NCI-H2196 treated with DMSO at 0.1 percent for 48 hours (cell line): ENCODE data around the gene PBX3.
A peak's percentile ranks its signal among the peaks of the same experiment; 100 is the strongest.

Experiments used
- DNase-seq: peaks from one replicate; lab custom pipeline; 2025; ENCODE audit not compliant: unreplicated experiment; lab: John Stamatoyannopoulos, UW

Gene PBX3

GRCh38 chr9:125932012-125932411, 184.8 kb downstream of the PBX3 start:
- peak; percentile 37 for DNase-seq

DNA sequence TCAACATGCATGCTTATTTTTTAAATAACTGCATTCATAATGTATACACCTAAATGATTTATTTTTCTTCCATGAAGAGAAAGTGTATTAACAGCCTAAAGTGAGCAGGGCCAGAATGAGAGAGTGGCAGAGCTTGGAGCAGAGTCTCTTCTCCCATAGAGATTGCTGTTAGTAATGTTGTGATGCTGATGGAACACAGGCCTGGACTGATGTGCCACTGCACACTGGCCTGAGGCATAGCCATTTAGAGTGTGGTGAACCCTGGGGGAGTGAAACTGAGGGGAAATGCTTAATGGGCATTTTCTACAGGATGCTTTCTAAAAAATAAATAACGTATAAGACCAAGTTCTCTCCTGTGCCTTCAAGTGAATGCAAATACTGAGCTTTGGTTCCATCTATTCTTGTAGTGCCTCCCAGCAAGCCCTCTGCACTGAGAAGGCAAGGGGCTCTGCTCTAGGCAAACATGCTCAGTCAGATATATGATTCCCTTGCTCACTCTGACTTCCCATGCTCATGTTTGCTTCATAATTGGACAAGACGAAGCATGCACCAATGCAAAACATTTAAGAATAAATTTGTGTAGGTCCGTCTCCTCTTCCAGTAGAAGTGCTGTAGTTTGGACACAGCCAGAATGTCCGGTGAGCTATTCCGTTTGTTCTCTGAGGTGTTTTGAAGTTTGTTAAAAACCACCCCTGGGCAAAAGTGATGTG, 185.7 kb downstream of the PBX3 start:
- no peak for DNase-seq

- no peak for DNase-seq
Measured at GRCh38 chr9:125942125-125942524, 195.0 kb downstream of the PBX3 start.

DNA sequence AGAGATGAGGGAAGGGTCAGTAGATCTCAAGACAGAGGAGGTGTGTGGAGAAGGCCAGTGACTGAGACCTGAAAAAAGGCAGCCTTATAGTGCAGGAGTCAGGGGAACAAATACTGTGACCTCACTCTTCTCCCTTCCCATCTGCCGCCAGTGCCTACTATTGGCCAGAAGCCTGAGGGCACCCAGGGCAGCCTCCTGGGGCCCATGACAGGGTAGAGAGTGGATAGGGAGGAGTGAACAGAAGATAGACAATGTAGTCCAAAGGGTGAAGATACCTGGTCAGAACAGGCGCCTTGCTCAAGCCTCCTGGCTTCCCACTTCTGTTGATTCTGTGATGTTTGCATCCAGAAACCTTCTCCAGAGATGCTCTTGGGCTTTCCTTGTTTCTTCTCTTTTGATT, 196.7 kb downstream of the PBX3 start:
- no peak for DNase-seq

GRCh38 chr9:125946397-125946796, 199.2 kb downstream of the PBX3 start:
- no peak for DNase-seq

DNA sequence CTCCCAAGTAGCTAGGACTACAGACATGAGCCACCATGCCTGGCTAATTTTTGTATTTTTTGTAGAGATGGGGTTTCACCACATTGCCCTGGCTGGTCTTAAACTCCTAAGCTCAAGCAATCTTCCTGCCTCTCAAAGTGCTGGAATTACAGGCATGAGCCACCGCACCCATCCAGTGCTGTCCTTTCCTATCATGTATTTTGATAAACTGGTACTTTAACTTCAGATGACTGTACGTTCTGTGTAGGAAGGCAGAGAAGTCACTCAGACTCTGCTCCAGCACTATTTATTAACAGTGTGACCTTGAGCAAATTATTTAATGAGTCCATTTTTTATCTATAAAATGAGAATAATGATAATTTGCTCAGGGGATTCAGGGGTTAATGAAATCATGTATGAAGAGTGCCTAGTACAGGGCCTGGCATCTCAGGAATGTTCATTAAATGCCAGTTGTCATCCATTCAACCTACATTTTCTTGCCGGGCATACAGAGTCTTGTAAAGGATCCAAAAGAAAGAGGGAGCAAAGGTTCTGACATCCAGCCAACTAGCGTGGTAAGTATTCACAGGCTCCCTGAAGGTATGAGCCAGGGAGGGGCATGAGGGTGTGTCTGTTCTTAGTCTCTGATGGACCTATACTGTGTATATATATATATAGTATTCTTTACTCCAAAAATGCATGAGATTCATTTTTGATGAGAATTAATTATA, 201.9 kb downstream of the PBX3 start:
- no peak for DNase-seq

GRCh38 chr9:125949703-125950460, 202.7 kb downstream of the PBX3 start:
- no peak for DNase-seq

DNA sequence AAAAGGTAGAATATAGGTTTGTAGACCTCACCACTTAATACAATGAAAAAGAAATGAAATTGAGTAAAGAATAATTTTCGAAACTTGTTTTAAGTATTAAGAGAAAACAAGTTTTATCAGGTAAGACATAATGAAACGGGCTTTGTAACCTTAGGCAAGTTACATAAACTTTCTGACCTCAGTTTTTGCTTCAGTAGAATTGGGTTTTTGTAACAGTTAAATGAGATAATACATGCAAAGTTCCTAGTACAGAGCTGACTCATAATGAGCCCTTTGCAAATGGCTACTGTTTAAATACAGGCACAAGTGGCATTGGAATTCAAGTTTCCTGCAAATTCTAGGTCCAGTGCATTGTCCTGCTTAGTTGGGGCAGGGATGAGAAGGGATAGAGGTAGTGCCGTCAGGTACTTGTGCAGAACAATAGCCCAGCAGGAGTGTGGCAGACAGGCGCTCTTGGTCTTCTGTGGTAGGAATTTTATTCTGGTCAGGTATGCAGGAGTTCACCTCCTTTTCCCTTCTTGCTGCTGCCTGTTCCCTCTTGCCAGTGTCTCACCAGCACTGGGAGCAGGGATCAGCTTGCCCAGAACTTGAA, 203.8 kb downstream of the PBX3 start:
- no peak for DNase-seq

GRCh38 chr9:125953314-125954019, 206.3 kb downstream of the PBX3 start:
- no peak for DNase-seq

DNA sequence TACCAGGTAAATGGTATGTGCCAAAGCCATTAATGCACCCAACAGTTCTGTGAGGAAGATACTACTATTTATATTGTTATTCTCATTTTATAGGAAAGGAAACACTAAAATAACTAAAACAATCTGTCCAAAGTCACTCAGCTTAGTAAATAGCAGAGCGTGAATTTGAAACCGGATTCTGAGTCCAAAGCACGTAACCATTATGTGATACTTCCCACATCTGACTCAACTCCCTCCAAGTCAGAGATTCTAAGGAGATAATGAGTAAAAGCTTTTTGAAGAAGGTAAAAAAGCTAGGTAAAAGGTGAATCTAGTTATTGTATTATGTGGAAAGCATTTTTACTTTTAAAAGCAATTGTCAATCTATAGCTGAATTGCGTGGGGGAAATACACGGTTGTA, 208.9 kb downstream of the PBX3 start:
- no peak for DNase-seq

GRCh38 chr9:125959315-125959714, 212.1 kb downstream of the PBX3 start:
- DNase-seq = no peak

- no peak for DNase-seq
Measured at GRCh38 chr9:125959951-125960619, 212.9 kb downstream of the PBX3 start.

DNA sequence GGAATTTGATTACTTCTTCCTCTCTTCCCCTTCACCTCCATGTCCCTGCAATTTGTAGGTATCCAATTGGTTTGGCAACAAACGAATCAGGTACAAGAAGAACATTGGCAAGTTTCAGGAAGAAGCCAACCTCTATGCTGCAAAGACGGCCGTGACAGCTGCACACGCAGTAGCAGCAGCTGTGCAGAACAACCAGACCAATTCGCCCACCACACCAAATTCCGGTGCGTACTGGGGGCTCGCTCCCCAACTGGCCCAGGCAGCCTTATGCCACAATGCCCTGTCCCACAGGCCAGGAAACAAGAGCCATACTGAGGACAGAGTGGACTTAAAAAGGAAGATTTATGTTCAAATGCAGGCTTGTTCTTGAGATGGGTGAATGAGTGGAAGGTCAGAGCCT, 213.5 kb downstream of the PBX3 start:
- no peak for DNase-seq

- no peak for DNase-seq
Measured at GRCh38 chr9:125961072-125961471, 213.9 kb downstream of the PBX3 start.

GRCh38 chr9:125963932-125964331, 216.8 kb downstream of the PBX3 start:
- DNase-seq = no peak

GRCh38 chr9:125964702-125965225, 217.6 kb downstream of the PBX3 start:
- DNase-seq = no peak

DNA sequence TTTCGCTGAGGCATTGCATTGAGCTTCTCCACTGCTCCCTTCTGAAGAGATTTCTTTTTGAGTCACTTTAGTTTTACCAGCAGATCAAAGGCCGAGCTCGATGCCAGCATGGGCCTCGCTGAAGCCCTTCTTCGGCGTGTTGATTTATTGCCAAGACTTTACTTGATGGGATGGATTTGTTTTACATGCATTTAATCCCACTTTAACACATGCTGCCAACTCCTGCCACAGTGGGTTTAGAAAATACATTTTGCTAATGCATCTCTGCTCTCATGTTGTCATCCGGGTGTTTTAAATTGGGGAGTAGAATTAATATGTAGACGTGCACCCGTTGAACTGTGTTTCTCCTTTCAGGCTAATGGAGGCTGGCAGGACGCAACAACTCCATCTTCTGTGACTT, 218.3 kb downstream of the PBX3 start:
- no peak for DNase-seq

DNA sequence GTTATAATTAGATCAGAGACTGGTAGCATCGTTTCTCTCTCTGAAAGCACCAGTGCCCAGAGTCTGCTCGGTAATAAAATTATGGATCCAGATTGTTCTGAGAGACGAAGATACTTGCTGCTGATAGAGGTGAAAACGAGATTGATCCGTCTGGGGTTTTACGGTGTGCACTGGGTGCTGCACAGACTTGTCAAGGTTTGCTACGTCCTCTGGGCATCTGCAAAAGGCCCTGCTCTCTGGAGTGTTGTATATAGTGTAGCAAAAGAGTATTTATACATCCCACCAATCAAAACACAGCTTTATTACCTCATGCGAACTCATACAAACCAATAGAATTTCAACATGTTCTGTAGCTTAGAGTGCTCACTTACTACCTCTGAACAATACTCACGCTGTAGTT, 219.3 kb downstream of the PBX3 start:
- no peak for DNase-seq

DNA sequence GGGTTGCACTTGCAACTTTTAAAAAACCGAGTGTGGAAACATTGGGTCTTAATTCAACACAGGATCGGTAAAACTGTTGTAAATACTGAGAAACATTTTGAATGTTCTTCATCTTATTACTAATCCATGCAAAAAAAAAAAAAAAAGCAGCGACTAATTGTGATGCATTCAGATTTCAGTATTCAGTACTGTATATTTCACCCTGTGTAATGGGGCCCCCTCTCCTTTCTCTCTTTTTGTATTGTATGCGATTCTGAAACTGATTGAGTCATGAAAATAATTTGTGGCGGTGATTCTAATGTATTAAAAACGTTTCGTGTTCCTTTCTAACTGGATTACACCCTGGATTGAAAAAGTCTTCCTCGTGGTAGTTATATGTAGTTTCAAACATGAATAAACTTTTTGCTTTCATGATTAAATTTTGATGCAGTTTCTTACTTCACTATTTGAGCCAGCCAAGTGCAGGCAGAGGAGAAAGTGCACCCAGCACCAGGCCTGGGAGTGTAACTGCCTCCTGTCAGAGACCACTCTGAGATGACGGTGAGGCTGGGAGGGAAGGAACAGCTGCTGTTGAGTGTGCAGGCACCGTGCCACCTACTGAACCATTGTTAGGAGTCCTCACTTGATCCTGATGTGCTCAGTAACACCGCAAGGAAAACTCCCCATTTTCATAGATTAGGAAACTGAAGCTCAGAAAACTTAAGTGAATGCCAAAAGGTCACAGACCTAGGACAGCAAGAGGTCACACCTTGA, 220.0 kb downstream of the PBX3 start:
- no peak for DNase-seq
